Measurements from ENCODE around the gene MYBPC3. TPM values are rescaled to one million over a fixed set of nuclear protein-coding genes. Genes with fewer than 3 reads are reported as not detected.
"Not testable (repeated sequence)": the region's sequence is repeated elsewhere in the genome, so short reads cannot be mapped to it uniquely, and the experiment has no call there.

The MYBPC3 gene
- total RNA-seq, 2 experiments from 2014 or later = not detected

GRCh38 chr11:47334699-47335411 lies 17.6 kb downstream of the MYBPC3 start:
- H3K4me3 Mint-ChIP-seq; CTCF ChIA-PET; H3K27me3 Mint-ChIP-seq; ATAC-seq; H3K9me3 Mint-ChIP-seq (ENCODE audit: low read depth); POLR2A ChIA-PET; intact Hi-C loops (cut with DNase I, micrococcal nuclease); H3K36me3 Mint-ChIP-seq (ENCODE audit: low read depth); DNase-seq; H3K27ac Mint-ChIP-seq; H3K4me1 Mint-ChIP-seq: not testable (repeated sequence)

- ChIA-PET CTCF (interaction anchor here (1.1 kb wide), 1 partner anchor 74 kb away, joined by 3 read pairs; no protein-coding TSS in a partner anchor), POLR2A (no interaction called here)
- Mint-ChIP-seq H3K27ac (no peak overlapping the region), H3K36me3 (ENCODE audit: low read depth) (no peaks in the 10 kb centered on the region), H3K9me3 (ENCODE audit: low read depth) (no peaks in the 10 kb centered on the region), H3K27me3 (no peaks in the 10 kb centered on the region), H3K4me3 (no peak overlapping the region), H3K4me1 (no peaks in the 10 kb centered on the region)
- intact Hi-C loops (cut with DNase I, micrococcal nuclease) = no loop called here
- DNase-seq = no peak
- no peak for ATAC-seq
These were observed 18.5 kb downstream of the MYBPC3 start for GRCh38 chr11:47333886-47334443.

GRCh38 chr11:47333526-47333845 lies 19.0 kb downstream of the MYBPC3 start:
- H3K4me3 Mint-ChIP-seq = no peak overlapping the region
- H3K27ac Mint-ChIP-seq = no peak overlapping the region
- ChIA-PET POLR2A (no interaction called here), CTCF (interaction anchor here (1.1 kb wide), 1 partner anchor 73 kb away, joined by 3 read pairs; no protein-coding TSS in a partner anchor)
- no peaks in the 10 kb centered on the region for H3K9me3 Mint-ChIP-seq (ENCODE audit: low read depth)
- ATAC-seq (no peak), DNase-seq (no peak)
- no peaks in the 10 kb centered on the region for H3K36me3 Mint-ChIP-seq (ENCODE audit: low read depth)
- no peaks in the 10 kb centered on the region for H3K27me3 Mint-ChIP-seq
- no peaks in the 10 kb centered on the region for H3K4me1 Mint-ChIP-seq
- intact Hi-C loops (cut with DNase I, micrococcal nuclease) = no loop called here

GRCh38 chr11:47332791-47333525 lies 19.5 kb downstream of the MYBPC3 start:
- H3K27me3 Mint-ChIP-seq = no peaks in the 10 kb centered on the region
- H3K4me3 Mint-ChIP-seq = no peak overlapping the region
- ATAC-seq = no peak
- H3K27ac Mint-ChIP-seq = no peak overlapping the region
- H3K9me3 Mint-ChIP-seq (ENCODE audit: low read depth) = no peaks in the 10 kb centered on the region
- H3K36me3 Mint-ChIP-seq (ENCODE audit: low read depth) = no peaks in the 10 kb centered on the region
- H3K4me1 Mint-ChIP-seq = no peaks in the 10 kb centered on the region
- DNase-seq = no peak
- ChIA-PET CTCF (no interaction called here), POLR2A (no interaction called here)
- intact Hi-C loops (cut with DNase I, micrococcal nuclease) = no loop called here

- Mint-ChIP-seq H3K4me1 (no peaks in the 10 kb centered on the region), H3K4me3 (no peak overlapping the region), H3K36me3 (ENCODE audit: low read depth) (no peaks in the 10 kb centered on the region), H3K9me3 (ENCODE audit: low read depth) (no peaks in the 10 kb centered on the region), H3K27me3 (no peaks in the 10 kb centered on the region), H3K27ac (no peak overlapping the region)
- no peak for ATAC-seq
- ChIA-PET CTCF (no interaction called here), POLR2A (no interaction called here)
- DNase-seq = no peak
- intact Hi-C loops (cut with DNase I, micrococcal nuclease) = no loop called here
These were observed 20.2 kb downstream of the MYBPC3 start for GRCh38 chr11:47332303-47332711.

GRCh38 chr11:47331454-47332302 lies 20.8 kb downstream of the MYBPC3 start:
- ChIA-PET CTCF (no interaction called here), POLR2A (no interaction called here)
- DNase-seq (no peak), ATAC-seq (no peak)
- Mint-ChIP-seq H3K27me3 (no peaks in the 10 kb centered on the region), H3K27ac (no peak overlapping the region), H3K36me3 (ENCODE audit: low read depth) (no peaks in the 10 kb centered on the region), H3K9me3 (ENCODE audit: low read depth) (no peaks in the 10 kb centered on the region), H3K4me1 (no peaks in the 10 kb centered on the region), H3K4me3 (no peak overlapping the region)
- intact Hi-C loops (cut with DNase I, micrococcal nuclease) = no loop called here

GRCh38 chr11:47329987-47330931 lies 22.2 kb downstream of the MYBPC3 start:
- no peaks in the 10 kb centered on the region for H3K4me1 Mint-ChIP-seq

GRCh38 chr11:47329431-47329986 lies 23.0 kb downstream of the MYBPC3 start:
- Mint-ChIP-seq H3K27ac (no peak overlapping the region), H3K9me3 (ENCODE audit: low read depth) (no peaks in the 10 kb centered on the region), H3K4me3 (no peak overlapping the region), H3K4me1 (no peaks in the 10 kb centered on the region), H3K27me3 (no peaks in the 10 kb centered on the region), H3K36me3 (ENCODE audit: low read depth) (peaks cover 7% of the 10 kb centered on the region)
- DNase-seq (no peak), ATAC-seq (no peak)
- CTCF ChIA-PET = interaction anchor here (1.0 kb wide), 1 partner anchor 14 kb away, joined by 4 read pairs; no protein-coding TSS in a partner anchor
- intact Hi-C loops (cut with DNase I, micrococcal nuclease) = no loop called here
- POLR2A ChIA-PET = no interaction called here

More at GRCh38 chr11:47329987-47330931, 22.2 kb downstream of the MYBPC3 start:
- intact Hi-C loops (cut with DNase I, micrococcal nuclease) = no loop called here
- ATAC-seq (no peak), DNase-seq (no peak)
- ChIA-PET CTCF (interaction anchor here (1.0 kb wide), 1 partner anchor 13 kb away, joined by 4 read pairs; no protein-coding TSS in a partner anchor), POLR2A (interaction anchor here (0.6 kb wide), 1 partner anchor 214 kb away, joined by 3 read pairs; no protein-coding TSS in a partner anchor)
- peaks cover 1% of the 10 kb centered on the region for H3K36me3 Mint-ChIP-seq (ENCODE audit: low read depth)
- H3K27ac Mint-ChIP-seq = no peak overlapping the region
- H3K27me3 Mint-ChIP-seq = no peaks in the 10 kb centered on the region
- H3K4me3 Mint-ChIP-seq = no peak overlapping the region
- H3K9me3 Mint-ChIP-seq (ENCODE audit: low read depth) = no peaks in the 10 kb centered on the region

GRCh38 chr11:47328449-47329390 lies 23.8 kb downstream of the MYBPC3 start:
- POLR2A ChIA-PET = no interaction called here

GRCh38 chr11:47327949-47328348 lies 24.6 kb downstream of the MYBPC3 start:
- POLR2A ChIA-PET = interaction anchor here (0.5 kb wide), 1 partner anchor 15 kb away, joined by 3 read pairs; no protein-coding TSS in a partner anchor
- Mint-ChIP-seq H3K4me3 (no peak overlapping the region), H3K27me3 (no peaks in the 10 kb centered on the region), H3K36me3 (ENCODE audit: low read depth) (peaks cover 9% of the 10 kb centered on the region), H3K4me1 (no peaks in the 10 kb centered on the region), H3K9me3 (ENCODE audit: low read depth) (no peaks in the 10 kb centered on the region), H3K27ac (no peak overlapping the region)
- intact Hi-C loops (cut with DNase I, micrococcal nuclease) = no loop called here
- no peak for ATAC-seq
- no peak for DNase-seq
- CTCF ChIA-PET = no interaction called here

More at GRCh38 chr11:47328449-47329390, 23.8 kb downstream of the MYBPC3 start:
- Mint-ChIP-seq H3K36me3 (ENCODE audit: low read depth) (peaks cover 7% of the 10 kb centered on the region), H3K4me3 (no peak overlapping the region), H3K9me3 (ENCODE audit: low read depth) (no peaks in the 10 kb centered on the region), H3K4me1 (no peaks in the 10 kb centered on the region), H3K27ac (no peak overlapping the region), H3K27me3 (no peaks in the 10 kb centered on the region)
- no peak for ATAC-seq
- intact Hi-C loops (cut with DNase I, micrococcal nuclease) = no loop called here
- CTCF ChIA-PET = no interaction called here
- DNase-seq = no peak

Measured in activated CD4-positive, alpha-beta T cell treated with anti-CD3 and anti-CD28 coated beads for 36 hours (primary cell).